Mucosa of descending colon (tissue), 3 donors: ENCODE measurements around the gene CAMKMT. TPM values are rescaled to one million over a fixed set of nuclear protein-coding genes. Genes with fewer than 3 reads are reported as not detected.

ENCODE experiments used
- ATAC-seq: fragments of 200-7000 bp; cut with Tn5 transposase; one replicate; pipeline ENCODE4 v1.9.1; 2020; ENCODE audit warnings: mild to moderate bottlenecking, moderate library complexity
- DNase-seq, 3 donors: peaks; one replicate each; pipeline ENCODE4 v3.0.0-alpha.2; 2020
- H3K36me3 ChIP-seq: fragments of 200-600 bp; one replicate; pipeline ENCODE4 v1.8.0; 2021; ENCODE audit warnings: low read depth, mild to moderate bottlenecking
- H3K4me1 ChIP-seq: fragments of 200-600 bp; one replicate; pipeline ENCODE4 v1.8.0; 2021; ENCODE audit warnings: low read depth, mild to moderate bottlenecking
- H3K4me3 ChIP-seq: fragments of 200-600 bp; one replicate; pipeline ENCODE4 v1.8.0; 2021; ENCODE audit warnings: mild to moderate bottlenecking
- H3K9me3 ChIP-seq: fragments of 200-600 bp; one replicate; pipeline ENCODE4 v1.8.0; 2021; ENCODE audit warnings: mild to moderate bottlenecking
- CTCF ChIP-seq: fragments of 200-600 bp; IDR thresholded peaks from one replicate; pipeline ENCODE4 v1.8.0; 2022; ENCODE audit warnings: antibody characterized with exemption, mild to moderate bottlenecking
- intact Hi-C, 2 donors: fragments of 100-400 bp; cut with DNase I in 1 of 2; cut with micrococcal nuclease in 1 of 2; formaldehyde crosslinking; loops; one replicate each; pipeline versions ENCODE4 v1.11.0 to v1.11.1; 2022; cut with DNase I, micrococcal nuclease
- total RNA-seq, 3 donors: library from RNA; stranded (reverse); fragmentation: NEBNext Ultra II Directional in 2 of 3; extraction: Animal tissue kit (Norgen Biotek cat#: 25700) in 2 of 3; gene quantifications; one replicate each; pipeline versions ENCODE4 v1.2.1 to v1.2.4, GENCODE V29; 2021 to 2023
- donor health status: DM: no; HTN: no; CAD: no; lungs with moderate emphysema.
- donor health status: DM: no; HTN: no; CAD: no.
- donor health status: DM: no; HTN: yes; CAD: no.

CAMKMT gene
- total RNA-seq, 3 donors from 2014 or later: 13.2 to 16.0 (median 14.1) TPM

- no peak for TF ChIP-seq CTCF
- Histone ChIP-seq H3K4me3 (no peak overlapping the region), H3K36me3 (no peaks in the 10 kb centered on the region), H3K9me3 (no peaks in the 10 kb centered on the region), H3K4me1 (no peaks in the 10 kb centered on the region)
- ATAC-seq (no peak), DNase-seq (no peak)
- intact Hi-C loops: no loop called here
These were observed 59.0 kb downstream of the CAMKMT start for GRCh38 chr2:44420725-44421124.

GRCh38 chr2:44424211-44424610, 62.5 kb downstream of the CAMKMT start:
- intact Hi-C loops: no loop called here
- TF ChIP-seq CTCF: no peak

GRCh38 chr2:44429034-44429433, 67.3 kb downstream of the CAMKMT start:
- ATAC-seq (no peak), DNase-seq (no peak)
- no peak for TF ChIP-seq CTCF
- no peaks in the 10 kb centered on the region for H3K9me3 ChIP-seq
- intact Hi-C loops: no loop called here
- H3K4me3 ChIP-seq: no peak overlapping the region
- no peaks in the 10 kb centered on the region for H3K36me3 ChIP-seq
- no peaks in the 10 kb centered on the region for H3K4me1 ChIP-seq

More at GRCh38 chr2:44424211-44424610, 62.5 kb downstream of the CAMKMT start:
- Histone ChIP-seq H3K4me1 (no peaks in the 10 kb centered on the region), H3K9me3 (no peaks in the 10 kb centered on the region), H3K4me3 (no peak overlapping the region), H3K36me3 (no peaks in the 10 kb centered on the region)
- no peak for DNase-seq
- no peak for ATAC-seq

GRCh38 chr2:44430342-44430741, 68.6 kb downstream of the CAMKMT start:
- H3K4me1 ChIP-seq: no peaks in the 10 kb centered on the region
- intact Hi-C loops: no loop called here
- no peak overlapping the region for H3K4me3 ChIP-seq
- no peaks in the 10 kb centered on the region for H3K9me3 ChIP-seq
- TF ChIP-seq CTCF: no peak
- DNase-seq (no peak), ATAC-seq (no peak)
- no peaks in the 10 kb centered on the region for H3K36me3 ChIP-seq

- no peaks in the 10 kb centered on the region for H3K36me3 ChIP-seq
- no peak for TF ChIP-seq CTCF
- intact Hi-C loops: no loop called here
- H3K4me1 ChIP-seq: no peaks in the 10 kb centered on the region
- DNase-seq: no peak
- H3K9me3 ChIP-seq: no peaks in the 10 kb centered on the region
- ATAC-seq: no peak
- H3K4me3 ChIP-seq: no peak overlapping the region
These were observed 72.1 kb downstream of the CAMKMT start for GRCh38 chr2:44433895-44434294.

GRCh38 chr2:44441200-44441599, 79.5 kb downstream of the CAMKMT start:
- intact Hi-C loops: no loop called here
- Histone ChIP-seq H3K9me3 (no peaks in the 10 kb centered on the region), H3K4me3 (no peak overlapping the region), H3K4me1 (no peaks in the 10 kb centered on the region), H3K36me3 (no peaks in the 10 kb centered on the region)
- DNase-seq (no peak), ATAC-seq (no peak)
- no peak for TF ChIP-seq CTCF
